A673 (cell line): Measurements from ENCODE around the gene SFMBT2.

ENCODE experiments used
- CTCF ChIP-seq: fragments of 300-800, 200-600 bp; sonication (generic); conservative IDR thresholded peaks from 2 replicates; pipeline ENCODE4 v1.5.1; 2017; ENCODE audit warnings: low read depth, mild to moderate bottlenecking, antibody characterized with exemption, low read length, moderate library complexity, mixed read lengths
- EZH2 ChIP-seq: fragments of 200-600 bp; sonication (generic); IDR thresholded peaks from 2 replicates; pipeline ENCODE4 v1.6.1; 2017; ENCODE audit warnings: borderline replicate concordance, low read depth, mild to moderate bottlenecking, mixed read lengths, antibody characterized with exemption, low read length; ENCODE audit not compliant: poor library complexity, severe bottlenecking

GRCh38 chr10:7338469-7338868, 72.4 kb downstream of the SFMBT2 start:
- no peak for TF ChIP-seq CTCF
- no peak for TF ChIP-seq EZH2
